Ovary (tissue), 3 donors: Measurements from ENCODE around the gene PATE3.

Experiments used
- EP300 ChIP-seq: sonication (generic); formaldehyde crosslinking; IDR thresholded peaks from one replicate; pipeline ENCODE4 v1.6.1; 2017; ENCODE audit warnings: antibody characterized with exemption
- POLR2A ChIP-seq: fragments of 450-650 bp; IDR thresholded peaks from one replicate; pipeline ENCODE4 v1.6.1; 2017; ENCODE audit warnings: antibody characterized with exemption, mild to moderate bottlenecking, moderate library complexity
- TF ChIP-seq, protein P1 (sequence below), 3 donors: fragments of 450-650 bp in 2 of 3; fragments of 200-600 bp in 1 of 3; IDR thresholded peaks; one replicate each; pipeline versions ENCODE4 v1.5.1 to v1.8.0; 2016 to 2022; ENCODE audit warnings: antibody characterized with exemption in 3 of 3, mild to moderate bottlenecking in 1 of 3
- donor health status: DM: no; HTN: no; CAD: no.

DNA sequence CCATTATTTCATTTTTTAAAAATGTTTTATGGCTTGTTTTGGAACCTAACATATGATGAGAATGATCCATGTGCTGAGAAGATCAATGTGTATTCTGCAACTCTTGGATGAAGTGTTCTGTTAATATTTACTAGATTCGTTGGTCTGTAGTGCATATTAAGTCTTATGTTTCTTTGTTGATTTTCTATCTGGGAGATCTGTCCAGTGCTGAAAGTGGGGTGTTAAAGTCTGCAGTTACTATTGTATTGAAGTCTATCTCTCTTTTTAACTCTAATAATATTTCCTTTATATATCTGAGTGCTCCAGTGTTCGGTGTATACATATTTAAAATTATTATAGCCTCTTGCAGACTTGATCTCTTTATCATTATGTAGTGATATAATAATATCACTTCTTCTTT is 11.9 kb downstream of the PATE3 start:
- no peak for TF ChIP-seq POLR2A
- TF ChIP-seq, protein P1, sequence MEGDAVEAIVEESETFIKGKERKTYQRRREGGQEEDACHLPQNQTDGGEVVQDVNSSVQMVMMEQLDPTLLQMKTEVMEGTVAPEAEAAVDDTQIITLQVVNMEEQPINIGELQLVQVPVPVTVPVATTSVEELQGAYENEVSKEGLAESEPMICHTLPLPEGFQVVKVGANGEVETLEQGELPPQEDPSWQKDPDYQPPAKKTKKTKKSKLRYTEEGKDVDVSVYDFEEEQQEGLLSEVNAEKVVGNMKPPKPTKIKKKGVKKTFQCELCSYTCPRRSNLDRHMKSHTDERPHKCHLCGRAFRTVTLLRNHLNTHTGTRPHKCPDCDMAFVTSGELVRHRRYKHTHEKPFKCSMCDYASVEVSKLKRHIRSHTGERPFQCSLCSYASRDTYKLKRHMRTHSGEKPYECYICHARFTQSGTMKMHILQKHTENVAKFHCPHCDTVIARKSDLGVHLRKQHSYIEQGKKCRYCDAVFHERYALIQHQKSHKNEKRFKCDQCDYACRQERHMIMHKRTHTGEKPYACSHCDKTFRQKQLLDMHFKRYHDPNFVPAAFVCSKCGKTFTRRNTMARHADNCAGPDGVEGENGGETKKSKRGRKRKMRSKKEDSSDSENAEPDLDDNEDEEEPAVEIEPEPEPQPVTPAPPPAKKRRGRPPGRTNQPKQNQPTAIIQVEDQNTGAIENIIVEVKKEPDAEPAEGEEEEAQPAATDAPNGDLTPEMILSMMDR (IDR thresholded peaks at IDR 0.05) = no peak
- no peak for TF ChIP-seq EP300
